GM23338 (cell line): ENCODE results near the gene ZDHHC18. TPM values are rescaled to one million over a fixed set of nuclear protein-coding genes. Genes with fewer than 3 reads are reported as not detected.

Source experiments
- ATAC-seq: fragments of 200-7000 bp; cut with Tn5 transposase; 3 replicates; pipeline ENCODE4 v1.9.1; 2020
- DNase-seq: peaks from one replicate; pipeline ENCODE4 v3.0.0-alpha.2; 2015; ENCODE audit warnings: low spot score
- H2AFZ ChIP-seq: fragments of 200-600 bp; sonication (generic); 2 replicates; pipeline ENCODE4 v1.8.0; 2016; ENCODE audit warnings: antibody characterized with exemption, mild to moderate bottlenecking, moderate library complexity
- H3F3A ChIP-seq: fragments of 200-600 bp; sonication (generic); replicated peaks from 2 replicates; pipeline ENCODE4 v1.8.0; 2017; ENCODE audit warnings: antibody characterized with exemption, mixed run types, low read depth
- H3K27ac ChIP-seq: fragments of 200-600 bp; sonication (generic); 2 replicates; pipeline ENCODE4 v1.6.1; 2016; ENCODE audit warnings: low read depth
- H3K27me3 ChIP-seq: fragments of 200-600 bp; sonication (generic); 2 replicates; pipeline ENCODE4 v1.8.0; 2016; ENCODE audit warnings: mild to moderate bottlenecking, mixed run types, moderate library complexity; ENCODE audit not compliant: insufficient read depth
- H3K36me3 ChIP-seq: fragments of 200-600 bp; sonication (generic); 2 replicates; pipeline ENCODE4 v1.8.0; 2016; ENCODE audit warnings: mild to moderate bottlenecking; ENCODE audit not compliant: insufficient read depth
- H3K4me1 ChIP-seq: fragments of 200-600 bp; sonication (generic); 2 replicates; pipeline ENCODE4 v1.8.0; 2016; ENCODE audit warnings: mild to moderate bottlenecking, moderate library complexity; ENCODE audit not compliant: insufficient read depth
- H3K4me2 ChIP-seq: fragments of 200-600 bp; sonication (generic); 2 replicates; pipeline ENCODE4 v1.7.1; 2017; ENCODE audit warnings: mixed run types
- H3K4me3 ChIP-seq: fragments of 200-600 bp; sonication (generic); 2 replicates; pipeline ENCODE4 v1.6.1; 2016; ENCODE audit warnings: mixed run types
- H3K79me2 ChIP-seq: fragments of 200-600 bp; sonication (generic); replicated peaks from 2 replicates; pipeline ENCODE4 v1.8.0; 2017; ENCODE audit warnings: mild to moderate bottlenecking; ENCODE audit not compliant: insufficient read depth
- H3K9me2 ChIP-seq: fragments of 200-600 bp; sonication (generic); 2 replicates; pipeline ENCODE4 v1.8.0; 2017; ENCODE audit not compliant: insufficient read depth
- H4K20me1 ChIP-seq: fragments of 200-600 bp; sonication (generic); replicated peaks from 2 replicates; pipeline ENCODE4 v1.8.0; 2017; ENCODE audit warnings: mild to moderate bottlenecking; ENCODE audit not compliant: insufficient read depth
- H3K27ac Mint-ChIP-seq: 2 replicates; pipeline ENCODE4 v1.8.0; 2020; ENCODE audit warnings: inconsistent platforms, mild to moderate bottlenecking, moderate library complexity, mixed read lengths
- H3K27me3 Mint-ChIP-seq: 3 replicates; pipeline ENCODE4 v1.8.0; 2022; ENCODE audit warnings: low read depth, mild to moderate bottlenecking, moderate library complexity, mixed read lengths, inconsistent platforms; ENCODE audit not compliant: insufficient read depth, poor library complexity
- H3K36me3 Mint-ChIP-seq: 3 replicates; pipeline ENCODE4 v1.8.0; 2021; ENCODE audit warnings: low read depth, mild to moderate bottlenecking, inconsistent platforms, moderate library complexity, mixed read lengths
- H3K4me1 Mint-ChIP-seq: 3 replicates; pipeline ENCODE4 v1.8.0; 2020; ENCODE audit warnings: mild to moderate bottlenecking, inconsistent platforms, mixed read lengths
- H3K4me3 Mint-ChIP-seq: 3 replicates; pipeline ENCODE4 v1.8.0; 2021; ENCODE audit warnings: moderate library complexity, mild to moderate bottlenecking, inconsistent platforms, mixed read lengths
- H3K9me3 Mint-ChIP-seq: 3 replicates; pipeline ENCODE4 v1.8.0; 2020; ENCODE audit warnings: moderate library complexity, mild to moderate bottlenecking, inconsistent platforms, mixed read lengths
- CREB1 ChIP-seq: fragments of 250-450 bp; sonication (Bioruptor Pico); IDR thresholded peaks from 2 replicates; pipeline ENCODE4 v1.5.0; 2020; ENCODE audit warnings: low read depth, mild to moderate bottlenecking, moderate library complexity
- EZH2phosphoT487 ChIP-seq: fragments of 200-600 bp; sonication (generic); IDR thresholded peaks from one replicate; pipeline ENCODE4 v1.8.1; 2018; ENCODE audit warnings: antibody characterized with exemption; ENCODE audit not compliant: unreplicated experiment
- JUNB ChIP-seq: IDR thresholded peaks from one replicate; pipeline ENCODE4 v1.6.1; 2016; ENCODE audit warnings: antibody characterized with exemption; ENCODE audit not compliant: unreplicated experiment
- NANOG ChIP-seq: IDR thresholded peaks from 2 replicates; pipeline ENCODE4 v1.6.1; 2016; ENCODE audit warnings: antibody characterized with exemption, borderline replicate concordance
- POLR2AphosphoS5 ChIP-seq: IDR thresholded peaks from 2 replicates; pipeline ENCODE4 v1.6.1; 2016; ENCODE audit warnings: antibody characterized with exemption, low read depth
- REST ChIP-seq: IDR thresholded peaks from one replicate; pipeline ENCODE4 v1.6.1; 2018; ENCODE audit warnings: antibody characterized with exemption; ENCODE audit not compliant: unreplicated experiment
- STAT1 ChIP-seq: IDR thresholded peaks from one replicate; pipeline ENCODE4 v1.6.1; 2016; ENCODE audit warnings: antibody characterized with exemption; ENCODE audit not compliant: unreplicated experiment
- ZNF114 ChIP-seq: fragments of 250-450 bp; sonication (Bioruptor Pico); IDR thresholded peaks from 2 replicates; pipeline ENCODE4 v1.5.0; 2020; ENCODE audit warnings: mild to moderate bottlenecking, moderate library complexity
- ZNF331 ChIP-seq: fragments of 250-450 bp; sonication (Bioruptor Pico); IDR thresholded peaks from 2 replicates; pipeline ENCODE4 v1.5.0; 2020; ENCODE audit warnings: low read depth, mild to moderate bottlenecking, moderate library complexity
- ZNF462 ChIP-seq: fragments of 250-450 bp; sonication (Bioruptor Pico); IDR thresholded peaks from 2 replicates; pipeline ENCODE4 v1.5.0; 2020; ENCODE audit warnings: mild to moderate bottlenecking, moderate library complexity
- polyA plus RNA-seq: library from polyadenylated mRNA; unstranded; fragments of >200 nt; fragmentation: Nextera tagmentation; extraction: Ambion mirVana; gene quantifications from 2 replicates; pipeline ENCODE4 v1.2.1, GENCODE V29; 2016
- total RNA-seq: library from RNA; depleted of rRNA; stranded (reverse); fragments of >200 nt; shearing (Covaris generic); gene quantifications from 2 replicates; pipeline ENCODE4 v1.2.3, GENCODE V29; 2014
- TF ChIP-seq, protein P1 (sequence below): IDR thresholded peaks from 2 replicates; pipeline ENCODE4 v1.6.1; 2016; ENCODE audit warnings: antibody characterized with exemption
- TF ChIP-seq, protein P2 (sequence below), 2 experiments: fragments of 200-600 bp in 1 of 2; sonication (generic) in 1 of 2; conservative IDR thresholded peaks; 2 replicates each; pipeline versions ENCODE4 v1.5.1 to v1.6.1; 2016 to 2017; ENCODE audit warnings: antibody characterized with exemption in 2 of 2, low read depth in 2 of 2, mild to moderate bottlenecking in 2 of 2, moderate library complexity in 1 of 2

The ZDHHC18 gene
- total and polyA plus RNA-seq, 2 experiments from 2014 or later, result 6.3 to 26.8 TPM

- no peaks in the 10 kb centered on the region for H3K27me3 ChIP-seq
- H3K4me2 ChIP-seq, result no peak overlapping the region
- H3K9me3 Mint-ChIP-seq, result no peaks in the 10 kb centered on the region
- H3K4me1 Mint-ChIP-seq, result no peaks in the 10 kb centered on the region
- no peak overlapping the region for H2AFZ ChIP-seq
- ATAC-seq (no peak), DNase-seq (no peak)
- no peaks in the 10 kb centered on the region for H3K4me1 ChIP-seq
- H3K4me3 ChIP-seq, result no peak overlapping the region
- no peaks in the 10 kb centered on the region for H3K79me2 ChIP-seq
- no peak overlapping the region for H3K27ac ChIP-seq
- peaks cover 4% of the 10 kb centered on the region for H3K27me3 Mint-ChIP-seq
- no peaks in the 10 kb centered on the region for H3F3A ChIP-seq
- H3K9me2 ChIP-seq, result no peaks in the 10 kb centered on the region
- H3K4me3 Mint-ChIP-seq, result no peak overlapping the region
- H3K36me3 Mint-ChIP-seq, result peaks cover 42% of the 10 kb centered on the region
- 0 out of 2 replicates have a peak, but pooled peaks cover 5% of the 10 kb centered on the region for H3K36me3 ChIP-seq
- H4K20me1 ChIP-seq, result peaks cover 13% of the 10 kb centered on the region
- H3K27ac Mint-ChIP-seq, result 0 out of 2 replicates have a peak overlapping the region, but pooled peaks have one; percentile 41
- TF ChIP-seq, protein P1, sequence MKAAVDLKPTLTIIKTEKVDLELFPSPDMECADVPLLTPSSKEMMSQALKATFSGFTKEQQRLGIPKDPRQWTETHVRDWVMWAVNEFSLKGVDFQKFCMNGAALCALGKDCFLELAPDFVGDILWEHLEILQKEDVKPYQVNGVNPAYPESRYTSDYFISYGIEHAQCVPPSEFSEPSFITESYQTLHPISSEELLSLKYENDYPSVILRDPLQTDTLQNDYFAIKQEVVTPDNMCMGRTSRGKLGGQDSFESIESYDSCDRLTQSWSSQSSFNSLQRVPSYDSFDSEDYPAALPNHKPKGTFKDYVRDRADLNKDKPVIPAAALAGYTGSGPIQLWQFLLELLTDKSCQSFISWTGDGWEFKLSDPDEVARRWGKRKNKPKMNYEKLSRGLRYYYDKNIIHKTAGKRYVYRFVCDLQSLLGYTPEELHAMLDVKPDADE, result no peak
- TF ChIP-seq, protein P2, sequence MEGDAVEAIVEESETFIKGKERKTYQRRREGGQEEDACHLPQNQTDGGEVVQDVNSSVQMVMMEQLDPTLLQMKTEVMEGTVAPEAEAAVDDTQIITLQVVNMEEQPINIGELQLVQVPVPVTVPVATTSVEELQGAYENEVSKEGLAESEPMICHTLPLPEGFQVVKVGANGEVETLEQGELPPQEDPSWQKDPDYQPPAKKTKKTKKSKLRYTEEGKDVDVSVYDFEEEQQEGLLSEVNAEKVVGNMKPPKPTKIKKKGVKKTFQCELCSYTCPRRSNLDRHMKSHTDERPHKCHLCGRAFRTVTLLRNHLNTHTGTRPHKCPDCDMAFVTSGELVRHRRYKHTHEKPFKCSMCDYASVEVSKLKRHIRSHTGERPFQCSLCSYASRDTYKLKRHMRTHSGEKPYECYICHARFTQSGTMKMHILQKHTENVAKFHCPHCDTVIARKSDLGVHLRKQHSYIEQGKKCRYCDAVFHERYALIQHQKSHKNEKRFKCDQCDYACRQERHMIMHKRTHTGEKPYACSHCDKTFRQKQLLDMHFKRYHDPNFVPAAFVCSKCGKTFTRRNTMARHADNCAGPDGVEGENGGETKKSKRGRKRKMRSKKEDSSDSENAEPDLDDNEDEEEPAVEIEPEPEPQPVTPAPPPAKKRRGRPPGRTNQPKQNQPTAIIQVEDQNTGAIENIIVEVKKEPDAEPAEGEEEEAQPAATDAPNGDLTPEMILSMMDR (conservative IDR thresholded peaks at IDR 0.05; ENCODE audit: low read depth in 2 of 2), result no peak
- TF ChIP-seq STAT1 (no peak), POLR2AphosphoS5 (no peak), CREB1 (CRISPR knock-in tag) (no peak), REST (no peak), JUNB (no peak), ZNF331 (CRISPR knock-in tag) (no peak), NANOG (no peak), ZNF114 (CRISPR knock-in tag) (no peak), ZNF462 (no peak), EZH2phosphoT487 (no peak)
These were observed 12.8 kb downstream of the ZDHHC18 start for GRCh38 chr1:26839339-26839722.
